Sciatic nerve (tissue), 2 donors: Measurements from ENCODE around the gene RFWD3. TPM values are rescaled to one million over a fixed set of nuclear protein-coding genes. Genes with fewer than 3 reads are reported as not detected.

Experiments used
- ATAC-seq: fragments of 200-7000 bp; cut with Tn5 transposase; one replicate; pipeline ENCODE4 v1.9.1; 2020; ENCODE audit warnings: mild to moderate bottlenecking, moderate library complexity
- DNase-seq: peaks from one replicate; pipeline ENCODE4 v3.0.0-alpha.2; 2020; ENCODE audit warnings: low spot score
- intact Hi-C: fragments of 100-400 bp; cut with DNase I; formaldehyde crosslinking; loops from one replicate; pipeline ENCODE4 v1.14.2; 2022
- total RNA-seq: library from RNA; stranded (reverse); fragmentation: NEBNext Ultra II Directional; extraction: Animal tissue kit (Norgen Biotek cat#: 25700); gene quantifications from one replicate; pipeline ENCODE4 v1.2.1, GENCODE V29; 2021
- donor health status: DM: no; HTN: no; CAD: no.
- donor health status: DM: no; HTN: no; CAD: no.

Gene RFWD3
- total RNA-seq, 1 donor from 2014 or later = 18.4 TPM

DNA sequence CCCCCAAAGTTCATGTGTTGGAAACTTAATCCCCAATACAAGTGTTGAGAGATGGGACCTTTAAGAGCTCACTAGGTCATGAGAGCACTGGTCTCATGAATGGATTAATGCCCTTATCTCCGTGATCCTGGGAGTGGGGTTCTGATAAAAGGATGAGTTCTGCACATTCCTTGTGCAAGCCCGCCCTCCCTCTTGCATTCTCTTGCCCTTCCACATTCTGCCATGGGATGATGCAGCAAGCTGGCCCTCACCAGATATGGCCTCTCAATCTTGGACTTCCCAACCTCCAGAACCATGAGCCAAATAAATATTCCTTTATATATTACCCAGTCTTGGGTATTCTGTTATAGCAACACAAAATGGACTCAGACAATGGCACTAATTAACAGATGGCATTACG, 73.8 kb downstream of the RFWD3 start:
- intact Hi-C loops = no loop called here
- ATAC-seq (no peak), DNase-seq (no peak)

DNA sequence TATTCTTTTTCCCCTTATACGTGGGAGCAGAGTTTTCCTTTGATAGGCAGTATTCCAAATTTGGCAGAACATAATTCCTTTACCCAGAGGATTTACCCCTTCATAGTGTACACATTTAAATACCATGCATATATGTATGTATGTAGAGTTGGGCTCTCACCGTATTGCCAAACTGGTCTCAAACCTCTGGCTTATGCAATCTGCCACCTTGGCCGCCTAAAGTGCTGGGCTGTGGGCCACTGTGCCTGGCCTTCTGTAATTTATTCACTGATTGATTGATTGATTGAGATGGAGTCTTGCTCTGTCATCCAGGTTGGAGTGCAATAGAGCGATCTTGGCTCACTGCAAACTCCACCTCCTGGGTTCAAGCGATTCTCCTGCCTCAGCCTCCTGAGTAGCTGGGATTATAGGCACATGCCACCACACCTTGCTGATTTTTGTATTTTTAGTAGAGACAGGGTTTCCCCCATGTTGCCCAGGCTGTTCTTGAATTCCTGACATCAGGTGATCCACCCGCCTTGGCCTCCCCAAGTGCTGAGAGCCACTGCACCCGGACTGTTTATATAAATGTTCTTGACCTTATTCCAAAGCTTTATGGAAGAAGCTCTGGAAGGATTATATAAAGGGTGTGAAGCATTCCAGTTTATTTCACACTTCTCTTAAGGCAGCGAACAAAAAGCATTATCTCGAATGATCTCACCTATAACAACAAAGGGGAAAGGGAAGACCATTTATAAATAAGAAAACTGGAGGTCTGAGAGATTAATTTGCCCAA, 74.6 kb downstream of the RFWD3 start:
- no peak for DNase-seq
- ATAC-seq = no peak
- intact Hi-C loops = no loop called here

DNA sequence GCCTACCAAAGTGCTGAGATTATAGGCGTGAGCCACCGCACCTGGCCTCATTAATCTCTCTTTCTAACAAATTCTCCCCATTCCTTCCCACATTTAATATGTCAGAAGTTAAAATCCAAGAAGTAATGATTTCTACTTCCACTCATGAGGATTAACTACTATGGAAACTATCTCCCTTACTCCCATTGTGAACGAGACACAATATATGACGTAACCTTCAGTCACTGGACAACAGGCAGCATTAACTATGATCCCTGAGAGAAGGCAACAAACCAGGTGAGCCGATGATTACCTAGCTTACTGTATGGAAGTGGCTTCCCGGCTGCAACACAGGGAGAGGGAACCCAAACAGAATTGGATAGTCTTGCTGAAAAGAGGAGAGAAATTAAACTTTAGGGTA, 79.7 kb downstream of the RFWD3 start:
- no peak for DNase-seq
- ATAC-seq = no peak
- intact Hi-C loops = no loop called here

DNA sequence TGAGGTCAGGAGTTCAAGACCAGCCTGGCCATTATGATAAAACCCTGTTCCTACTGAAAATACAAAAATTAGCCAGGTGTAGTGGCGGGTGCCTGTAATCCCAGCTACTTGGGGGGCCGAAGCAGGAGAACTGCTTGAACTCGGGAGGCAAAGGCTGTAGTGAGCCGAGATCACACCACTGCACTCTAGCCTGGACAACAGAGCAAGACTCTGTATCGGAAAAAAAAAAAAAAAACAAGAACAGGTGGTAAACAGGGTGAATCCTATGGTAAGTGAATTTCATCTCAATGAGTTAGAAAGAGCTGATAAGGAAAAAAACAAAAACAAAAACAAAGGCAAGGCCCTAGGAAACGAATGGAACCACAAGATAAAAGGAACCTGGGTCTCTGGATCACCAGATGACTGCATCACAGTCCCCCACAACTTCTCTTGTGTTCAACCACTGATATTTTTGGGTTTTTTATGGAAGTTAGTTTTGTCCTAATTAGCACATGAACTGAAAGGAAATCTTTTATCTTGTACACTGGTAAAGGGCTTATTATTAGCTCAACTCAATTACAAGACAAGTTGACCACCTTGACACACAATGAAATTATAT, 80.7 kb downstream of the RFWD3 start:
- no peak for DNase-seq
- intact Hi-C loops = no loop called here
- ATAC-seq = no peak

DNA sequence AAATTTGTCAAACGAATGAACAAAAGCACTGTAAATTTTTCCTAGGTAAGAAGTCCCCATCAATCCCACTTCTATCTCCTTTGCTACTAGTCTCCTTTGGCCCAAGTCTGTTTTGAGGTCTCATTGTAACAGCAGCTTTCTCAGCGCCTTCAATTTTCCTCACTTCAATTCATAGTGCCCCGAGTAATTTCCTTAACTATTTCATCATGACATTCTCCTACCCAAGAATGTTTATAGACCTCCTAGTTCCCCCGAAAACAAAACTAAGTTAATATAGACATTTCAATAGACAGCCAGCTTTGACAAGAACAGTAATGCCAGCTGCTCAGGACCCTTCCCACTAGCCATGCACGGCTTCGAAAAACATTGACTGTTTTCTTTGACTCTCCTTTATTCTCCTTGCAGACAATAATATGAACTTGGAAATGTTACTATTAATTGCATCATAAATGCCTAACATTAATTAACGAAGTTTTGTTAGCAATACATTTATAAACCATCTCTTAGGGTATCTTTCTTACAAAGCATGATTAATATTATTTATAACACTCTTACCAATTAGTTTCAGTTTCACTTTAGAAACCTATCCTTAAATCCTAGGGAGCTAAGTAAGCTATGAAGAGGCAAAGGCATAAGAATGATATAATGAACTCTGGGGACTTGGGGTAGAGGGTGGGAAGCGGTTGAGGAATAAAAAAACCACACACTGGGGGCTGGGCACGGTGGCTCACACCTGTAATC, 82.6 kb downstream of the RFWD3 start:
- ATAC-seq (no peak), DNase-seq (no peak)
- intact Hi-C loops = no loop called here

DNA sequence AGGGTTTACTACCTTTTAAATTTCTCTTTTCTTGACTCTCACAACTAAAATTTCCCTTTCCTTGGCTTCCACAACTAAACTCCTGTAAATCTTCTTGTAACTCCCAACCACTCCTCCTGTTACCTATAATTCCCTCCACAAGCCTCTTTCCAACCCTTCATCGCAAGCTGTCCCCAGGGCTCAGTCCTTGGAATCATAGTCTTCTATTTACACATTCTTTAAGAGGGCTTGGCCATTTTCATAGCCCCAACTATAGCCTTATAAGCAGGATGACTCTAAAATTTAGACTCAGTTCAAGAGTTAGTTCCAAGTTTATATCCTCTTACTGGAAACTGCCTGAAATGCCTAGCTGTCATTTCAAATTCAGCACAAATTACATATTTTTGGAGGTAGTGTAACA, 83.7 kb downstream of the RFWD3 start:
- DNase-seq (no peak), ATAC-seq (no peak)
- intact Hi-C loops = no loop called here

DNA sequence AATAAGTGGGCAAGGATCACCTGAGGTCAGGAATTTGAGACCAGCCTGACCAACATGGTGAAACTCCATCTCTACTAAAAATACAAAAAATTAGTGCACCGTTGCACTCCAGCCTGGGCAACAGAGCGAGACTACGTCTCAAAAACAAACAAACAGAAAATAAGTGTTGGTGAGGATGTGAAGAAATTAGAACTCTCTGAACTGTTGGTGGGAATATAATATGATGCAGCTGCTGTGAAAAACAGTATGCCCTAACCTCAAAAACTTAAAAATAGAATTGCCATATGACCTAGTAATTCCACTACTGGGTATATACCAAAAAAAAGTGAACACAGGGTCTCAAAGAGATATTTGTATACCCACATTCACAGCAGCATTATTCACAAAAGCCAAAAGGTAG, 85.8 kb downstream of the RFWD3 start:
- DNase-seq = no peak
- intact Hi-C loops = no loop called here
- no peak for ATAC-seq

DNA sequence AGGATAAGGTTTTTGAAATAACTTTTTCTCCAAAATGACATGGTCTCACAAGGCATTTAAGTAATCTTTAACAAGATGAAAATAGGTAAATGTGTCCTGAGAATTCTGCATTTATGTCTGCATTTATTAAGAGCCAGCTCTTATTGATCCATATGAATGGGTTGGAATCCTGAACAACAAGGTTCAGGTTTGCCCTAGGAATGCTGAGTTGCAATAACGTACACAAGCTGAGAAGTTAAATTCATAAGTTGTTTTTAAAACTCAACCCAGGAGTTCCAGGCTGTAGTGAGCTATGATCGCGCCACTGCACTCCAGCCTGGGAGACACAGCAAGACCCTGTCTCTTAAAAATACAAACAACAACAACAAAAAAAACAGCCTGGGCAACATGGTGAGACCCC, 87.8 kb downstream of the RFWD3 start:
- ATAC-seq = no peak

DNA sequence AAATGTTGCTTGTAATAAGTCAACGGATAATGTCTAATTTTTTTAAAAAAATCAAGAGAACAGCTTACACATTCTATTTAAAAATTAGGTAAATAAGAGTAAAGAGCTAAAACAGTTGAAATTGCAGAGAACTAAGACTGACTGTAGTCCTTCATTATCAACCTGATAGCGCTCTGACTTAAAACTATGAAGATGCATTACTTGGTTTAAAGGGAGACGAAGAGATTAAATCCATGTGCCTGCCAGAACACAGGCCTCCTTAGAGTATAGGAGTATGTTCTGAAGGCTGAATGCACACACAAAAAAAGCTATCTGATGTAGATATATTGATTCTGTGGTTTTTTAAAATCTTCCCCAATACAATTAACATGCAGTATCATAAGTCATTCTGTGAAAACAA, 88.2 kb downstream of the RFWD3 start:
- DNase-seq (no peak), ATAC-seq (no peak)
- intact Hi-C loops = no loop called here

More for the DNA sequence above, 87.8 kb downstream of the RFWD3 start:
- intact Hi-C loops = no loop called here
- DNase-seq = no peak

DNA sequence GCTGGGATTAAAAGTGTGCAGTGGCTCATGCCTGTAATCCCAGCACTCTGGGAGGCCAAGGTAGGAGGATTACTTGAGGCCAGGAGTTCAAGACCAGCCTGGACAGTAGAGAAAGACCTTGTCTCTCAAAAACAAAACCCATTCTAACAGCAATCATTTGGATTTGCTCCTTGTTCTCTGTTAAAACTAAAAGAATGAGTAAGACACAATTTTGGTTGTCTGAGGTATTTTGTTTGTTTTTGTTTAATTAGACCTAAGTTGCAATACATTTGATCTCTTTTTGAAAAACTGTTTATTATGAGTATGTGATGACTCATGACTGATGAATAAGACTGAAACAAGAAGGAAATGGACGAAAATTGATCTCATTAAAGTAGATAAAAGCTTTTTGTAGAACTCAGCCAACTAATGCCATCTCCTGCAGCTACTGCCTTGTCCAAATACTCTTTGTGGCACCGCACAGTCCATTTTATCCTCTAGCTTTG, 88.8 kb downstream of the RFWD3 start:
- intact Hi-C loops = no loop called here
- ATAC-seq (no peak), DNase-seq (no peak)

DNA sequence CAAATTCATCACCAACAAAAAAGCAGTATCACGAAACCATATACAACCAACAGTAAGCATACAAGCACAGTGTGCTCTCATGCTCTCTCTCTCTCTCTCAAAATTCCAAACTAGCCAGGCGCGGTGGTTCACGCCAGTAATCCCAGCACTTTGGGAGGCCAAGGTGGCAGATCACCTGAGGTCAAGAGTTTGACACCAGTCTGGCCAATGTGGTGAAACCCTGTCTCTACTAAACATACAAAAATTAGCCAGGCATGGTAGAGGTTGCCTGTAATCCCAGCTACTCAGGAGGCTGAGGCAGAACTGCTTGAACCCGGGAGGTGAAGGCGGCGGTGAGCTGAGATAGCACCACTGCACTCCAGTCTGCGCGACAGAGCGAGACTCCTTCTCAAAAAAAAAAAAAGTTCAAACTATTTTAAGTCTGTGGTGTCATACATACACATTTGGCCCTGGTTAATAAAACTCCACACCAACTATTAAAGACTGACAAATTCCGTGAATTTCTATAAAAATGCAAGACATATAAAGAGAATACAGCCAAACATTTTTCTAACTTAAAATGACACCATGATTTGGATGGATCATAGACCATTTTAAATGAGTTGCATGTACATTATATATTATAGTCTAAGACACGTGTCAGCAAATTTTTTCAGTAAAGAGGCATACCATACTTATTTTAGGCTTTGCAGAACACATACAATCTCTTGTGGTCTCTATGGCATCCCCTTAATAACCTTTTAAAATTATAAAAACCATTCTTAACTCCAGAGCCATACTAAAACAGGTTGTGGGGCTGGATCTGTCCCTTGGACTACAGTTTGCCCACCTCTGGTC, 90.7 kb downstream of the RFWD3 start:
- ATAC-seq = no peak

DNA sequence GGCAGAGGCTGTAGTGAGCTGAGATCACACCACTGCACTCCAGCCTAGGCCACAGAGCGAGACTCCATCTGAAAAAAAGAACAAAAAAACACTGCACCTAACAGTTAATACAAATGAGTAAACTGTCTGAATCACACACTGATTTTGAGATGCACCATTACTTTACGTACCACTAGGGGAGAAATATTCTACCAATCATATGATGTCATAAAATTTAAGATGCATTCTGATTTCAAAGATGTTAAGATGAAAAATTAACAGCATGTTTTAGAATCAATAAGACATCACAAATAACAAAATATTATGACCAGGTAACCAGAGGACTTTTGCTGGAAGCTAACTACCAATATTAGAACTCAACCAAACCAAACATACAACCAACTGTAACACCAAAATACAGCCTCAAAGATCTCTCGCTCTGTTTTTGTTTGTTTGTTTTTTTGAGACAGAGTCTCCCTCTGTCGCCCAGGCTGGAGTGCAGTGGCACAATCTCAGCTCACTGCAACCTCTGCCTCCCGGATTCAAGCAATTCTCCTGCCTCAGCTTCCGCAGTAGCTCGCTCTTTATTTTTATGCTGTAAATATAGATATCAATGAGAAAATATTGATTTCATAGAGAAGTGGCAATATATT, 91.4 kb downstream of the RFWD3 start:
- no peak for ATAC-seq
- intact Hi-C loops = no loop called here

More for the DNA sequence above, 90.7 kb downstream of the RFWD3 start:
- no peak for DNase-seq
- intact Hi-C loops = no loop called here

DNA sequence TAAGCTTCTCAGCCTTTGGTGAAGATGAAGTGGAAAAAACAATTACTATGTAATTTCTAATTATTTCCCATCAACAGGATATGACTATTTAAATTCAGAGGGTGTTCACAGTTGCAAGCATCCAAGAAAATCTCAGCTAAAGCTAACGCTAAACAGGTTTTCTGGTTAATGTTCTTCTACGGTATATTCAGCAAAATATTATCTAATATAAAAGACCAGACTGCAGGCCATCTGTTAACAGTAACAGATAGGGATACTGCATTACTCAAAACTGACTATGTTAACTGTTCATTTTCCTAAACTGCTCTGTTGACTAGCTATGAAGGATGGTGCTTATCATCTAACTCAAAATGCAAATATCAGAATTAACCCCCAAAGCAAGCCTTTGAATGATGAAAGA, 92.5 kb downstream of the RFWD3 start:
- DNase-seq (no peak), ATAC-seq (no peak)
- intact Hi-C loops = no loop called here

More for the DNA sequence above, 91.4 kb downstream of the RFWD3 start:
- DNase-seq = no peak

DNA sequence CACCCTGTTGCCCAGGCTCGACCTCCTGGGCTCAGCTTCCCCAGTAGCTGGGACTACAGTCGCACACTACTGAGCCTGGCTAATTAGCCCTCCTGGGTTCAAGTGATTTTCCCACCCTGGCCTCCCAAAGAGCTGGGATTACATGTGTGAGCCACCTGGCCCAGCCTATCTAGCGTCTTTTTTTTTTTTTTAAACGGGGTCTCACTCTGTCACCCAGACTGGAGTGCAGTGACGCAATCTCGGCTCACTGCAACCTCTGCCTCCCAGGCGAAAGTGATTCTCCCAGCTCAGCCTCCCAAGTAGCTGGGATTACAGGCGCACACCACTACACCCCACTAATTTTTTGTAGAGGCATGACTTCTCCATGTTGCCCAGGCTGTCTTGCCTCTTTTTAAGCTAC, 93.1 kb downstream of the RFWD3 start:
- intact Hi-C loops = no loop called here

More for the DNA sequence above, 93.1 kb downstream of the RFWD3 start:
- no peak for ATAC-seq
- DNase-seq = no peak

Other genes starting within 250 kb of the RFWD3 start
- 5.8 TPM for gene CLEC18B, start 245.4 kb downstream of the RFWD3 start, total RNA-seq
- 145 TPM for gene GLG1, start 59.8 kb downstream of the RFWD3 start, total RNA-seq
- 19.4 TPM for gene MLKL, start 34.0 kb upstream of the RFWD3 start, total RNA-seq
- gene FA2H, start 107.9 kb upstream of the RFWD3 start, total RNA-seq = 52.2 TPM